ENCODE results near the gene MCL1.

- TF ChIP-seq CTCF (IDR thresholded peaks at IDR 0.05), result no peak
- no peak for TF ChIP-seq EZH2 (IDR thresholded peaks at IDR 0.05; ENCODE audit: borderline replicate concordance, insufficient read depth, low read depth, low read length, poor library complexity, severe bottlenecking)
These were observed 42.3 kb downstream of the MCL1 start for GRCh38 chr1:150536836-150537731.
